GM18508 (cell line): ENCODE results near the gene SLC25A21.

Source experiments
- ATAC-seq: cut with Tn5 transposase; IDR thresholded peaks from one replicate; pipeline ENCODE4 v1.9.1; 2021; ENCODE audit warnings: moderate number of reproducible peaks; ENCODE audit not compliant: insufficient read depth, unreplicated experiment

SLC25A21 gene

DNA sequence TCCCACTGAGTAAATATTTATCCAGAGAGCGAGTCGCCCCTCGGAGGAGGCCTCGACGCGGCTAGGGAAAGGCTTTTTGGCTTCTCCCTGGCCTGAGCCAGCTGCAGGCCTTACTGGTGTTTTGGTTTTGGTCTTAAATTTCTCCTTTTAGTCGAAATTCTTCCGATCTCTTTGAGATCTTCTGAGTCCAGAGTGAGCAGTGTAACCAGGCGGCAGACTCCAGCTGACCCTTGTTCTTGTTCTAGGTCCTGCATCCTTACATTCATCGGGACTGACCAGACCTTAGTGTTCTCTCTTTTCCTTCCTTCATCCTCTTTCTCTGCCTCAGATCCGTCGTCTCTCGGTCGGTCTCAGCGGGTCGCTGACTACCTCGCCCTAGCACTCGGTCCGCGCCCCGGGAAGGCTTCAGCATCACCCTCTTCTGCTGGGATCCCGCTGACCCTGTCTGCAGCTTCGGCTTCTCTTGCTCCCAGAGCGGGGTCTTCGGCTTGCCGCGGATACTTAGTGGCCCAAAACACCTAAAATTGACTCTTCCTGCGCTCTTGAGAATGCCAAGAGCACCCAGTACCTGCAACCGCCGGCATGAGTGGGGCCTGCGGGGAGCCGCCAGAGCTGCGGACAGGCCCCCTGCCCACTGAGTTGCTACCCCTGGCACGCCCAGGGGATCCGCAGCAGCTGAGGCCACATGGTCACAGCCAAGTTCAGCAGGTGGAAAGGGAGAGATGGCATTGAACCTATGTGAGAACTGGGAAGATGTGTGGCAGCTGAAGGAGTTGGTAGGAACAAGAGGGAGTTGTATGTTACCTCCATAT lies 513.2 kb downstream of the SLC25A21 start:
- ATAC-seq, result no peak

DNA sequence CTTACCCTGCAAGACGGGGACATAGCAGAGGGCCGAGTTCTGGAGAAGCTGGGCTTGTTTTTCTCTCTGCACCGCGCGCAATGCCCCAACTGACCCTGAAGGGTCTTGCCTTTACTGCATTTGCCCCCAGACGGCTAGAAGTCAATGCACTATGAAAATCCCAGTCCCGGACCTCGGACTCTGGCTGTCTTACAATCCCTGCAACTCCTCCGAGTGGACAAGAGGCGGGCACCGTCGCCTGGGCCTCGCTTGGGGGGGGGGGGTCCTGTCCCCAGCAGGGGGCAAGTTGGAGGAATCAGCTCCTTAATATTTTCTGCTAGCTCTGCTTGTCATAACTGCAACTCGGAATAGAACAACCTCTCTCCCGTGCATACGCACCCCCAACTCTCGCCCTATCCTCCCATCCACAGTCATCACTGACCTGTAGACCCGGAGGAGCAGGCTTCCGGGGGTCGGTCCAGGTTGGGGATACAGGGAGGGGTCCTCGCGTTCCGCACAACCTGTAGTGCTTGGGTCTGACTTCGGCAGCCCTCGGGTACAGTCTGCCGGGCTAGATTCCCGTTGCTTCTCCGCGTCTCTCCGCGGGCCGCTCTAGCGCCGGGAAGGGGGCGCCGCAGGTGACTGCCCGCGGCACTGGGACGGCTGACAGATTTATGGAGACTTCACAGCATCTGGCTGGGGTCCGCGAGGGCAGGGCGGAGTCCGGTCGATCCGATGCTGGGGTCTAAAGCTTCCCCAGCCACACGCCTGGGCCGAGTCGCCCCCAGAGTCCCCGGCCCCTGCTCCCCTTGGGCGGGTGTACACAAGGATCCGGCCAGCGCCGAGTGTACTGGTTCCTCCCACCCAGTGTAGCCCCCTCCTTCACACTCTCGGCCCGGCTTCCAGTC lies 514.0 kb downstream of the SLC25A21 start:
- no peak for ATAC-seq

DNA sequence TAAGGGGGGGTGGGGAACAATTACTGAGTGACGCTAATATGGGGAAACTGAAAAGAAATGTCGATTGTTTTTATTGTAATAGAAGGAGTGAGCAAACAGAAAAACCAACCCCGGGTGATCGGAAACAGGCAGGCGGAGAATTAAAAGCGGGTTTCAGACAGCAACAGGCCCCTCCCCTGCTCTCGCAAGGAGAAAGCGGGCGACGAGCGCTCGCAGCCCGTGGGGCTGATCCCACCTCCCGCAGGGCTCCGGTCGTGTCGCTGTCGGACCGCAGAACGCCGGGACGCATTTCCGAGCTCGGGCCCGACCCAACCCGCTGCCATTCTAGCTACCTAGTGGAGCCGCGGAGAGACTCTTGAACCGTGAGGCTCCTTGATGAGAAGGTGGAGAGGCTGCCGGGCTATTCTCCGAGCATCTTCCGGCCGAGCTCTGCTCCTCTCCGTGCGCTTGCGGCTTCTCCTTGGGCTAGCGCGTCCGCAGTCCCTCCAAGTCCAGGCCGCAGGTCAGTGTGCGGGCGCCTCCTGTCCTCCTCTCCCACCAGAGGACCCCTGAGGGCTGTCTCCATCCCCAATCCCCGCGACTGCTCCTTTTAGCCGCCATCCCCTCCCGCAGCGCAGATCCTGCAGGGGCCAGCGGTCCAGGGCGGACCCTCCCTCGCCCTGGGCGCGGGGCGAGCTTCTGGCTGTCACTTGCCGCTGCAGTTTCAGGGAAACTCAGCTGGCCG lies 514.8 kb downstream of the SLC25A21 start:
- no peak for ATAC-seq

DNA sequence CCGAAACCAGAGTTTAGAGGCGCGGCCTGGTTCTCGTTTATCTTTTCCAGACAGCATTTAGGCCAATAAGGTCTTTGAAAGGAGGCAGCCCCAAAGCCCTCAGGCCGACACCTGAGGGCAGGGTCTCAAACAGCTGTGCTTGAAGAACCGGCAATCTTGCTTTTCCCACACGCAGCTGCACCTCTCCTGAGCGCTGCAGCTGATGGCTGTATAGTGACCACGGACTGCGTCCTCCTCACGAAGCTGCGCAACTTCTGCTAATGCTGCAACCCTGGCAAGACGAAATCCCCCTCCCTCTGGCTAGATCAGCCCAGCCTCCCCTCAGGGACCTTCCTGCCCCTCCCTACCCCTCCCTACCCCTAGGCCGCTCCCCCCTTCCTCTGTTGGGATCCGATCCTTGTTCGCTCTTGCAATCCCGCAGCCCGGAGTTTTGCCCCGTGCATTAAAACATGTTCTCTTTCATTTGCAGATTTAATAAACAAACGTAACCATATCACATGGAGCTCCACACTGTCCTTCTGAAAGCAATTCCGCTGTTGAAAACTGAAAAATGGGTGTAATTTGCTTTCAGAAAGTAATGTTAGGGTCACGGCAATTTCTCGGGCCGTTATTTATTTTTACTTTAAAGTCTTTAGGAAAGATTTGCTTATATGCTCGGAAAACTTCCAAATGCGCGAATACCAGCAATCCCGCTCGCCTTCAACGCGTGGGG lies 515.6 kb downstream of the SLC25A21 start:
- ATAC-seq, result no peak

DNA sequence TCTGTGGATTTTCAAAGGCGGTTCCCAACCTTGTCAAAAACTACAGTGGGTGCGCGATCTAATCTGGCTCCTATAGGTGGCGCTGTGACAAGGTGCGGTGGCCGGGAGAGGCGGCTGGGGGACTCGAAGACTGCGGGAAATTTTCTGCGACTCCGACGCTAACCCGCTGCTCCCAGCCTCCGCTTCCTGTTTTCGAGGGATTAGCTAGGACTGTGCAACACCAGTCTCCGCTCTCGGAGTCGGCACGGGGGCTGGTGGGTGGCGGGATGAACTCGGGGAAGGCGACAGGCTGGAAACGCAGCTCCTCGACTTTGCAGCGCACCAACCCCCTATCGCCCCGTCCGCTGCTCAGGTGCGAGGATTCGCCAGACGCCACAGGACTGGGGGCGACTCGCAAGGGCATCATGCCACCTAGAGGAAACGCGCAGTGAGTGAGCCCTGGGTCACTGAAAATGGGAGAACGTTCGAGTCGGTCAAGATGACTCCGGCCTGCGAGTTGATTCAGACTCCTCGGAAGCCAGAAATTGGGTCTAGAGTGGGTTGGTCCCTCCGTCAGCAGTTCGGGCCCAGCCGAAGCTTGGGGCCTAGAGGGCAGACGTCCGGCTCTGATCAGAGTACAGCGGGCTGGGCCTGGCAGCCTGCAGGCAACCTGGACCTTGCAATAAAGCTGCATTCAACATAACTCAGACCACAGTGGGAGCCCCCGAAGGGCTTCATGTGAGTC lies 516.3 kb downstream of the SLC25A21 start:
- no peak for ATAC-seq

DNA sequence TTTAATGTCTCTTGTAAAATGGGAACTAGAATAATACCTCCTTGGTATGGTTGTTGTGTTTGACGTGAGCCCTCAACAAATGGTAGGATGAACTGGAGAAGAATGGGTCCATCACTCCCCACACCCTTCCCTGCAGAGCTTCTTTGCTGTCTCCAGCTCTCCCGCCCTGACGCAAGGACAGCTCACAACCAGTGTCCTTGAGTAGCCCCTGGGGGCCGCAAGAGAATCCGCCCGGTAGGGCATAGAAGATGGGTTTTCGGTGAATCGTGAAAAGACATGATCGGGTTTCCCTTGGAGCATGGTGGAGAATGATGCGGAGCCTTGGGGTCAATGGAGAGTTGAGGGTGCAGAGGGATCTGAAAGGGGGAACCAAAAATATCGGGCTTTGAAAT lies 516.8 kb downstream of the SLC25A21 start:
- ATAC-seq, result no peak

DNA sequence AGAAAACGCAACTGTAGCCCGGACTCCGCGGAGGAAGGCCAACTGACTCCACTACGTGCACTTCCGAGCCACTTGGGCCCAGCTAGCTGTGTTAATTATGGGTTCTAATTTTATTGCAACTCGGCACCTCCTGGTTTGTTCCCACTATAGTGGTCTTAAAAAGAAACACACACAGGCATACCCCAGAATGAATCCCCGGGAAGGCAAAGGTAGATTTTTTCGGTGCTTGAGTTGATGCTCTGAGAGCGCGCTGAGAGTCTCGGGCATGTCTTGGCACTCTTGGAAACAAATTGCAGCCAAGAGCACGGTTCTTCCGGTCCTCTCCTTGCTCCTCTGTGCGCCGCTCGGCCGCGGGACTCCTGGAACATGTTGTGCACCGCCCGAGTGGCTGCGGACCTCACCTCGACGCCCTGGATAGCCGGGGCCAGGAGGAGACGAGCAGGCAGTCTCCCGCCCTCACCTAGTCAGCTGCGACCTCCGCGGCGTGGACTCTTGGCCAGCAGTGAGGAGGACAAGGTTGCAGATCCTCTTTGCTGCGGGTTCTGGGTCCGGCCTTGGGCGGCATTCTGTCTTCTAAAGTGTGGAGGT lies 517.5 kb downstream of the SLC25A21 start:
- ATAC-seq, result no peak

DNA sequence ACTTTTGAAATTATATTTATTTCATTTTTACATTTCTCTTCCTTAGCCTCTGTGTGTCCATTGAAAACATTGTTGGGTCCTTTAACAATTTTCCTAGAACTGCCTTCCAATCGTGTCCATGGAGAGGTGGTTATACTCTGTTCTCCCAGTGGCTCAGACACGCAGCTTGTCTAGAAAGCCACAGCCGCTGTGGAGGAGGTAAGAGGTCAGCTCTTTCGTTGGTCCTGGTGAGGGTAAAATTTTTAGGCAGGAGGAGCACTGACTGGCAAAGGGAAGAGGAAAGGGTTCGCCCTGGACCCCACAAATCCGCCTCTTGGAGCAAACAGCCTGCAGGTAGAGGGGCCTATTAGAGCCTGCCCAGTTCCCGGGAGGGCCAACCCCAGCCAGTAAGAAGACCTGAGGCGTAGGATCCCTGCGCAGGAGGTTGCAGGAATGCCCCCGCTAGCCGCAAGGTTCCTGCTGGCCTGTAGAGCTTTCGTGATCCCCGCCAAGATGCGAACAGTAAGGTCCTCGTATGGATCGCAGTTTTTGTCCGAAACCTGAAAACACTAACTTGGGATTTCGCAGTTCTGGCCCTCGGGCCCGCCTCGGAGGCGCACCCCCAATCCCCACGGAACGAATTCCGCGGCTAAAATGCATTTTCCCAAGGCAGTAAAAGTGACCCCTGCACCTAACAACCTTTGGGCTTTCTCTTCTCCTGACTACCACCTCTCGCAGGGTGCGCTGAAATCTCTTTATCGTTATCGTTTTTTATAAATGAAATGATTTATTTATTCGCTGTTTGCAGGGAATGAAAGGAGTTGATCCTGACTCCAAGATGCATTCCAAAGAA lies 518.2 kb downstream of the SLC25A21 start:
- ATAC-seq, result no peak

DNA sequence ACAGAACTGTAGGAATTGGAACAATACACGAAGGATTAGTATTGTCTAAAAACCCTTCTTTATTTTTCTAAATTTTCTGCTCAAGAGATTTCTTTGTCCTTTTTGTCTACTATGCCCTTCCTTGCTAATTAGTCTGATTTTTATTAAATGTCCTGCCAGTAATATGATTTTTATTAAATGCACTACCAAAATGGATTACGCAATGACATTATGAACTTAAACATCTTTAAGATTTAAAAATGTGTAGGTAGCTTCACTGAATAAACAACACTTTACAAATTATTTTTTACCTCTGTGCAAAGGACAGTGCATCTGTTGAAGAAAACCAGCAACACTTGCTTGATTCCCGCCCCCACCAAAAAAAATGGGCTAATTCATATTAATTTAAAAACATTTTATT lies 519.0 kb downstream of the SLC25A21 start:
- ATAC-seq, result no peak

DNA sequence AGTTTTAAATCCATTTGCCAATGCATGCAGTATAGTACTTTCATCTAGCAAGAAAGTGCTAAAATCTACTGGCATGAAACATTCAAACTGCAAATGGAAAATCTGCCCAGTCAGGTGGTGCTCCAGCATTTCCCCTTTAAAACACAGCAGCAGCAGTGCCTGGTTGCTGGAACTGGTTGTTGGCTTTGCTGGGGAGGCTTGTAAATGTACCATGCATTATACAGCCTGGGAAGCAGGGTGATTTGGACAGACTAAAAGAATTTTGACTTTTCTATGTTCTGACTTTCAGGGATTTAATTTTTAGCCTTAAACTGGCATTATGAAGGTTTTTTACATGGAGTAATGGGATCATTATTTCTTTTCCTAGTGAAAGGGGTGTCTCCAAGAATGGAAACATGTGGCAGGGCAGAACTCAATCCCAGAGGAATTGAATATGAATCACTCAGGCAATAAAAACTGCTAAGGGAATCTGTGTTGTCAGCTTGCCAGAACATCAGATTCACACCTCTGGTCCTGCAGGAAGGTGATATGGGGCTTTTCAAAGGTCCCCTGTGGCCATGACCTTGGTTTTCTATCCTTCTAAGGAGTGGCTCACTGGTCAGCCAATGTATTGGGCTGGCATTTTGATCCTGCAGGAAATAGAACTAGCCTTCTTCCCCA lies 519.7 kb downstream of the SLC25A21 start:
- no peak for ATAC-seq

DNA sequence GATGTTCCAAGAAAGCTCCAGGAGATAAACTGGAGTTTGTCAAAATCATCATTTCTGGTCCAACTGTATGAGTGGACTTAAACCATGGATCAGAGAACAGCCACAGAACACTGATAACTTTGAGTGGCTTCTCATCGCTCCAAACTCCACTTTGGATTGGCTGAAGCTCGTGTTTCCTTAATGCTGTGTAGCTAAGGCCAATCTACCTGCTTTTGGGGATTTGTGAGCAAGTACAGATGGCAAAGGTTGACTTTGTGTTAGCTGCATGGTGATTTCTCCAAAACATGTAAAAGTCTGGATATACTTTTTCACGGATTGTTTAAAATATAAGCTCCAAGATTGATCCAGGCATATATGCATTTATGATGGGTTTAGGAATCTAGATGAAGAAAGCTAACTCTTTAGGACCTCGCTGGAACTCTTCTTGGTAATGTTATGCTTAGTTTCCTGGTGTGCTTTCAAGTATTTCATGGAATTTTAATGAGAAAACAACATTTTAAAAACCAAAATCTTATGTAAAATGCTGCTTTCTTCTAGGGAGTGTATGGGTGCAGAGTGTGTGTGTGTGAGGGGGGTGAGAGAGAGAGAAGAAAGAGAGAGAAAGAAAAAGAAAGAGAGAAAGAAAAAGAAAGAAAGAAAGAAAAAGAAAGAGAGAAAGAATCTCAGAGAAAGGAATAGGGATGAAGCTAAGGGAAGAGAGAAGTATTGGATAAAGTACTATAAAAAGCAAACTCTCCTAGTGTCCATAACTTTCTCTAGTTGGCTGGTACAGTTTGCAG lies 522.3 kb downstream of the SLC25A21 start:
- ATAC-seq, result no peak

DNA sequence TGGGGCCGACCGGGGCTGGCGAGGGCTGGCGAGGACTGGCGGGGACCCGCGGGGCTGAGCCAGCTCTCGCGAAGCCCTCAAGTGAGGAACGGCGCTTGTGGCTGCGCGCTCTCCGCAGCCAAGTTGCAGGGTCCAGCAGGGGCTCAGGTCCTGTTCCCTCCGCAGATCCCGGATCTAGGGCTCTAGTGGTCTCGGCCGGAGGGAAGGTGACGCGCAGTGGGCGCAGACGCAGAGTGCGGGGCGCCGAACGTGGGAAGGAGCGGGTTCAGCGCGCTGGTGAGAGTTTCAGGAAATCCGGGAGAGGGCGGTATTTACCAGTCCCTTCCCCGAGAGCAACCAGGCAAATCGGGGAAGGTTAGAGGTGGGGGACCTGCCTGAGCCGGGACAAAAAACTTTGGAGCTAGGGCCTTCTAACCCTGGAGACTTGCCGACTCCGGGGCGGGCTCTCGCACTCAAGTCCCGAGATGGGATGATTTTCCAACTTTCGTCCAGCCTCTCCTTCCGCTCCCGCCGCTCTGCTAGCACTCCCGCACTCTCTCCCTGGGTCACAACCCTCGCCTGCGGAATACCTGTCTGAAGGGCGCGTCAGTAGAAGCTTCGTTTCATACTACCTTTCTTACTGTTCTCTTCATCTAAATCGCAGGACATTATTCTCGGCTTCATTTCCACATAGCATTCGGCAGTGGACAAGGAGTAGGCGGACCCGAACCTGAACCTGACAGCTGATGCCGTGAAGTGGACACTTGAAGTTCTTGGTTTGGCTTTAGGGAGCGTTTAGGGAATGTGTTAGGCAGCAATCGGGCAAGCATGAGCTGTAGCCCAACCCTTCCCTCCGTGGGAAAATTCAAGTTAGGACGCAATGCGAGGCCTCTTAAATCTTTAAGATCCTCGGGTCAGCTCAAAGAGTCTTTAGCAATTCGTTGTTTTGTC lies 524.3 kb downstream of the SLC25A21 start:
- ATAC-seq, result no peak

DNA sequence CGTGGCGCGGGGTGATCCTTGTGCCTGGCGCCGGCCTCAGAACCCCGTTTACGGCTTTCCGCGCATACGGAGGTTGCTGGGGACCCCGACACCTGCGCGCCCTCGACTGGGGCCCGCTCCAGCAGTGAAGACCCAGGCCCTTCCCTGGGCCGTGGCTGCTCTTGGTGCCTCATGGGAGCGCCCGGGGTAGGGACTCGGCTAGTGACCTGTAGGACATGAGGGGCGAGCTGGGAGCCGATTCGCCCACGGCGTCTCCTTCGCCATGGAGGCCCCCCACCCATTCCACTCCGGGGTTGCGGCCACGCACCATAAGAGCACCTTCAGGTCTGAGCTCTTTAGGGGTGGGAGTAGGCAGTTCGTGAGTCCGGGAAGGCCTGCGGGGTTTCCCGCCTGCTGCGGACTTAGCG lies 525.0 kb downstream of the SLC25A21 start:
- ATAC-seq, result no peak

DNA sequence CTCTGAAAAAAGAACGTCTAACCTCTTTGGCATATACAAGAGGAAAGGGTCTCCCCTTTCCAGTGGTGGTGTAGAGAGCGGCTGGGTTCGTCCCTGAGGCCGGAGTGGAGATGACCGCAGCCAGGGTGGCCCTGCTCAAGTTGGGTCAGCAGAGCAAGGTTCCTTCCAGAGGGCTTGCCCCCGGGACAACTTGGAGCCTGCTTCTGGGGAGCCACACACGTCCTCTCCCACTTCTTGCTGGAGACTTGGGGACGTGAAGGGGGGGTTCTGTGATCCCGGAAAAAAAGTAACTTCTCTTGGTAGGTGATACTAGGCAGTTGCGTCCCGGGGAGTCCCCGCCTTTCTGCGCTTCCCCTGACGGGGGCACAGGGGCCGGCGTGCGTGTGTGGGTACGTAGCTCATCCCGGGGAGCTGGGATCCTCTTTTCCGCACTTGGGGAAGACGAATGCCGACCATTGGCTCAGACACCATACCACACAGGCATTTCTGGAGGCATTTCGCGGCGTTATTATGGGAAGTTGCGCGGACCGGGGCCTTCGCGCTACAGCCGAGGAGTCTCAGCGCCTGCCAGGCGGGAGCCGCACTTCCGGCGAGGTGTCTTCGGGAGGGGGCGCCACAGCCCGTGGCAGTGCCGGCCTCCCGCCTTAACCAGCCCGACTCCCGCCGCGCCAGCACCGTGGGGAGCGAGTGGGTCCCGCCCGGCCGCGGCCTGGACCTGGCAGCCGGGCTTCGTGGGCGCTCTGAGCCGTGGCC lies 525.6 kb downstream of the SLC25A21 start:
- no peak for ATAC-seq

DNA sequence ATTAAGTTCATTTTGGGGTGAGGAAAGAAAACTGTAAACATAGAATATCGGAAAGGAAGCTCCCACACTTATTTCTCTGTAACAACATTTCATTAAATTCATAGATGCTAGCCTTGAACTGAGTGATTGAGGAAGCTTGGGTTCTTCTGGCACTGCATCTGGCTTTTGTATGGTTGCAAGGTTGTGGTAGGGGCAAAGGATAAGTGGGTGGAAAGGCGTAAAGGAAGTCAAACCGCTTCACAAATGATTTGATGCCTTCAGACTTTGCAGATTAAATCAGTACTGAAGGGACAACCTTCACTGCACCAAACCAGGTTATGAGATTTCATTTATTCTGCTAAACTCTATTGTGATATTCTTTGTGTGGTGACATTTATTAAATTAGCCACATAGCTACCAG lies 538.8 kb downstream of the SLC25A21 start:
- ATAC-seq, result no peak
